ENCODE measurements around the gene DHH. TPM values are rescaled to one million over a fixed set of nuclear protein-coding genes. Genes with fewer than 3 reads are reported as not detected.
A peak's percentile ranks its signal among the peaks of the same experiment; 100 is the strongest.

DHH gene
- total RNA-seq, 1 experiment from 2014 or later, result 0.15 TPM

GRCh38 chr12:49060237-49061156 lies 34.1 kb downstream of the DHH start, which contains the start of gene KMT2D (continued):
- TF ChIP-seq, protein P1, sequence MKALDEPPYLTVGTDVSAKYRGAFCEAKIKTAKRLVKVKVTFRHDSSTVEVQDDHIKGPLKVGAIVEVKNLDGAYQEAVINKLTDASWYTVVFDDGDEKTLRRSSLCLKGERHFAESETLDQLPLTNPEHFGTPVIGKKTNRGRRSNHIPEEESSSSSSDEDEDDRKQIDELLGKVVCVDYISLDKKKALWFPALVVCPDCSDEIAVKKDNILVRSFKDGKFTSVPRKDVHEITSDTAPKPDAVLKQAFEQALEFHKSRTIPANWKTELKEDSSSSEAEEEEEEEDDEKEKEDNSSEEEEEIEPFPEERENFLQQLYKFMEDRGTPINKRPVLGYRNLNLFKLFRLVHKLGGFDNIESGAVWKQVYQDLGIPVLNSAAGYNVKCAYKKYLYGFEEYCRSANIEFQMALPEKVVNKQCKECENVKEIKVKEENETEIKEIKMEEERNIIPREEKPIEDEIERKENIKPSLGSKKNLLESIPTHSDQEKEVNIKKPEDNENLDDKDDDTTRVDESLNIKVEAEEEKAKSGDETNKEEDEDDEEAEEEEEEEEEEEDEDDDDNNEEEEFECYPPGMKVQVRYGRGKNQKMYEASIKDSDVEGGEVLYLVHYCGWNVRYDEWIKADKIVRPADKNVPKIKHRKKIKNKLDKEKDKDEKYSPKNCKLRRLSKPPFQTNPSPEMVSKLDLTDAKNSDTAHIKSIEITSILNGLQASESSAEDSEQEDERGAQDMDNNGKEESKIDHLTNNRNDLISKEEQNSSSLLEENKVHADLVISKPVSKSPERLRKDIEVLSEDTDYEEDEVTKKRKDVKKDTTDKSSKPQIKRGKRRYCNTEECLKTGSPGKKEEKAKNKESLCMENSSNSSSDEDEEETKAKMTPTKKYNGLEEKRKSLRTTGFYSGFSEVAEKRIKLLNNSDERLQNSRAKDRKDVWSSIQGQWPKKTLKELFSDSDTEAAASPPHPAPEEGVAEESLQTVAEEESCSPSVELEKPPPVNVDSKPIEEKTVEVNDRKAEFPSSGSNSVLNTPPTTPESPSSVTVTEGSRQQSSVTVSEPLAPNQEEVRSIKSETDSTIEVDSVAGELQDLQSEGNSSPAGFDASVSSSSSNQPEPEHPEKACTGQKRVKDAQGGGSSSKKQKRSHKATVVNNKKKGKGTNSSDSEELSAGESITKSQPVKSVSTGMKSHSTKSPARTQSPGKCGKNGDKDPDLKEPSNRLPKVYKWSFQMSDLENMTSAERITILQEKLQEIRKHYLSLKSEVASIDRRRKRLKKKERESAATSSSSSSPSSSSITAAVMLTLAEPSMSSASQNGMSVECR (CRISPR knock-in tag; IDR thresholded peaks at IDR 0.05; ENCODE audit: borderline replicate concordance), result peak; percentile 67; the same call in 1 of the 2 replicates
- TF ChIP-seq, protein P2, sequence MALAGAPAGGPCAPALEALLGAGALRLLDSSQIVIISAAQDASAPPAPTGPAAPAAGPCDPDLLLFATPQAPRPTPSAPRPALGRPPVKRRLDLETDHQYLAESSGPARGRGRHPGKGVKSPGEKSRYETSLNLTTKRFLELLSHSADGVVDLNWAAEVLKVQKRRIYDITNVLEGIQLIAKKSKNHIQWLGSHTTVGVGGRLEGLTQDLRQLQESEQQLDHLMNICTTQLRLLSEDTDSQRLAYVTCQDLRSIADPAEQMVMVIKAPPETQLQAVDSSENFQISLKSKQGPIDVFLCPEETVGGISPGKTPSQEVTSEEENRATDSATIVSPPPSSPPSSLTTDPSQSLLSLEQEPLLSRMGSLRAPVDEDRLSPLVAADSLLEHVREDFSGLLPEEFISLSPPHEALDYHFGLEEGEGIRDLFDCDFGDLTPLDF (CRISPR knock-in tag; IDR thresholded peaks at IDR 0.05), result 0 out of 2 replicates have a peak, but pooled peaks have one; percentile 28
- TF ChIP-seq SP1 (CRISPR knock-in tag; conservative IDR thresholded peaks at IDR 0.05) (peak; percentile 83; the same call in 1 of the 2 replicates), ETV6 (CRISPR knock-in tag; IDR thresholded peaks at IDR 0.05) (peak; percentile 58; the same call in 1 of the 2 replicates), EMX1 (CRISPR knock-in tag; IDR thresholded peaks at IDR 0.05) (no peak), GABPB1 (CRISPR knock-in tag; IDR thresholded peaks at IDR 0.05) (peak; percentile 74), ELF4 (CRISPR knock-in tag; IDR thresholded peaks at IDR 0.05; ENCODE audit: low read depth) (no peak; the same call in 1 of the 2 replicates), HMGA2 (CRISPR knock-in tag; IDR thresholded peaks at IDR 0.05) (no peak), ERG (CRISPR knock-in tag; IDR thresholded peaks at IDR 0.05) (no peak), TEAD4 (CRISPR knock-in tag; IDR thresholded peaks at IDR 0.05) (0 out of 2 replicates have a peak, but pooled peaks have one; percentile 54), ZNF416 (CRISPR knock-in tag; IDR thresholded peaks at IDR 0.05) (0 out of 2 replicates have a peak, but pooled peaks have one; percentile 19), ZNF281 (CRISPR knock-in tag; IDR thresholded peaks at IDR 0.05) (no peak; the same call in 1 of the 2 replicates), JUN (CRISPR knock-in tag; IDR thresholded peaks at IDR 0.05) (0 out of 2 replicates have a peak, but pooled peaks have one; percentile 7), NFYB (CRISPR knock-in tag; conservative IDR thresholded peaks at IDR 0.05; ENCODE audit: low read depth) (no peak; the same call in none of the 2 replicates), ZNF671 (CRISPR knock-in tag; IDR thresholded peaks at IDR 0.05) (no peak), RORB (CRISPR knock-in tag; IDR thresholded peaks at IDR 0.05) (no peak)
- TF ChIP-seq, protein P3, sequence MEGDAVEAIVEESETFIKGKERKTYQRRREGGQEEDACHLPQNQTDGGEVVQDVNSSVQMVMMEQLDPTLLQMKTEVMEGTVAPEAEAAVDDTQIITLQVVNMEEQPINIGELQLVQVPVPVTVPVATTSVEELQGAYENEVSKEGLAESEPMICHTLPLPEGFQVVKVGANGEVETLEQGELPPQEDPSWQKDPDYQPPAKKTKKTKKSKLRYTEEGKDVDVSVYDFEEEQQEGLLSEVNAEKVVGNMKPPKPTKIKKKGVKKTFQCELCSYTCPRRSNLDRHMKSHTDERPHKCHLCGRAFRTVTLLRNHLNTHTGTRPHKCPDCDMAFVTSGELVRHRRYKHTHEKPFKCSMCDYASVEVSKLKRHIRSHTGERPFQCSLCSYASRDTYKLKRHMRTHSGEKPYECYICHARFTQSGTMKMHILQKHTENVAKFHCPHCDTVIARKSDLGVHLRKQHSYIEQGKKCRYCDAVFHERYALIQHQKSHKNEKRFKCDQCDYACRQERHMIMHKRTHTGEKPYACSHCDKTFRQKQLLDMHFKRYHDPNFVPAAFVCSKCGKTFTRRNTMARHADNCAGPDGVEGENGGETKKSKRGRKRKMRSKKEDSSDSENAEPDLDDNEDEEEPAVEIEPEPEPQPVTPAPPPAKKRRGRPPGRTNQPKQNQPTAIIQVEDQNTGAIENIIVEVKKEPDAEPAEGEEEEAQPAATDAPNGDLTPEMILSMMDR (IDR thresholded peaks at IDR 0.05), result no peak
- TF ChIP-seq, protein P4, sequence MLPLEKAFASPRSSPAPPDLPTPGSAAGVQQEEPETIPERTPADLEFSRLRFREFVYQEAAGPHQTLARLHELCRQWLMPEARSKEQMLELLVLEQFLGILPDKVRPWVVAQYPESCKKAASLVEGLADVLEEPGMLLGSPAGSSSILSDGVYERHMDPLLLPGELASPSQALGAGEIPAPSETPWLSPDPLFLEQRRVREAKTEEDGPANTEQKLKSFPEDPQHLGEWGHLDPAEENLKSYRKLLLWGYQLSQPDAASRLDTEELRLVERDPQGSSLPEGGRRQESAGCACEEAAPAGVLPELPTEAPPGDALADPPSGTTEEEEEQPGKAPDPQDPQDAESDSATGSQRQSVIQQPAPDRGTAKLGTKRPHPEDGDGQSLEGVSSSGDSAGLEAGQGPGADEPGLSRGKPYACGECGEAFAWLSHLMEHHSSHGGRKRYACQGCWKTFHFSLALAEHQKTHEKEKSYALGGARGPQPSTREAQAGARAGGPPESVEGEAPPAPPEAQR (CRISPR knock-in tag; IDR thresholded peaks at IDR 0.05), result peak; percentile 48; the same call in 1 of the 2 replicates
- TF ChIP-seq, protein P5, sequence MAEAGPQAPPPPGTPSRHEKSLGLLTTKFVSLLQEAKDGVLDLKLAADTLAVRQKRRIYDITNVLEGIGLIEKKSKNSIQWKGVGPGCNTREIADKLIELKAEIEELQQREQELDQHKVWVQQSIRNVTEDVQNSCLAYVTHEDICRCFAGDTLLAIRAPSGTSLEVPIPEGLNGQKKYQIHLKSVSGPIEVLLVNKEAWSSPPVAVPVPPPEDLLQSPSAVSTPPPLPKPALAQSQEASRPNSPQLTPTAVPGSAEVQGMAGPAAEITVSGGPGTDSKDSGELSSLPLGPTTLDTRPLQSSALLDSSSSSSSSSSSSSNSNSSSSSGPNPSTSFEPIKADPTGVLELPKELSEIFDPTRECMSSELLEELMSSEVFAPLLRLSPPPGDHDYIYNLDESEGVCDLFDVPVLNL (CRISPR knock-in tag; IDR thresholded peaks at IDR 0.05; ENCODE audit: borderline replicate concordance, low read depth), result no peak
- TF ChIP-seq, protein P6, sequence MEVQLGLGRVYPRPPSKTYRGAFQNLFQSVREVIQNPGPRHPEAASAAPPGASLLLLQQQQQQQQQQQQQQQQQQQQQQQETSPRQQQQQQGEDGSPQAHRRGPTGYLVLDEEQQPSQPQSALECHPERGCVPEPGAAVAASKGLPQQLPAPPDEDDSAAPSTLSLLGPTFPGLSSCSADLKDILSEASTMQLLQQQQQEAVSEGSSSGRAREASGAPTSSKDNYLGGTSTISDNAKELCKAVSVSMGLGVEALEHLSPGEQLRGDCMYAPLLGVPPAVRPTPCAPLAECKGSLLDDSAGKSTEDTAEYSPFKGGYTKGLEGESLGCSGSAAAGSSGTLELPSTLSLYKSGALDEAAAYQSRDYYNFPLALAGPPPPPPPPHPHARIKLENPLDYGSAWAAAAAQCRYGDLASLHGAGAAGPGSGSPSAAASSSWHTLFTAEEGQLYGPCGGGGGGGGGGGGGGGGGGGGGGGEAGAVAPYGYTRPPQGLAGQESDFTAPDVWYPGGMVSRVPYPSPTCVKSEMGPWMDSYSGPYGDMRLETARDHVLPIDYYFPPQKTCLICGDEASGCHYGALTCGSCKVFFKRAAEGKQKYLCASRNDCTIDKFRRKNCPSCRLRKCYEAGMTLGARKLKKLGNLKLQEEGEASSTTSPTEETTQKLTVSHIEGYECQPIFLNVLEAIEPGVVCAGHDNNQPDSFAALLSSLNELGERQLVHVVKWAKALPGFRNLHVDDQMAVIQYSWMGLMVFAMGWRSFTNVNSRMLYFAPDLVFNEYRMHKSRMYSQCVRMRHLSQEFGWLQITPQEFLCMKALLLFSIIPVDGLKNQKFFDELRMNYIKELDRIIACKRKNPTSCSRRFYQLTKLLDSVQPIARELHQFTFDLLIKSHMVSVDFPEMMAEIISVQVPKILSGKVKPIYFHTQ (CRISPR knock-in tag; IDR thresholded peaks at IDR 0.05), result no peak
